ENCODE results near the gene RNASE9. TPM values are rescaled to one million over a fixed set of nuclear protein-coding genes. Genes with fewer than 3 reads are reported as not detected.
"Not testable (repeated sequence)": the region's sequence is repeated elsewhere in the genome, so short reads cannot be mapped to it uniquely, and the experiment has no call there.

The RNASE9 gene
- total RNA-seq, 1 donor from 2014 or later, result not detected

DNA sequence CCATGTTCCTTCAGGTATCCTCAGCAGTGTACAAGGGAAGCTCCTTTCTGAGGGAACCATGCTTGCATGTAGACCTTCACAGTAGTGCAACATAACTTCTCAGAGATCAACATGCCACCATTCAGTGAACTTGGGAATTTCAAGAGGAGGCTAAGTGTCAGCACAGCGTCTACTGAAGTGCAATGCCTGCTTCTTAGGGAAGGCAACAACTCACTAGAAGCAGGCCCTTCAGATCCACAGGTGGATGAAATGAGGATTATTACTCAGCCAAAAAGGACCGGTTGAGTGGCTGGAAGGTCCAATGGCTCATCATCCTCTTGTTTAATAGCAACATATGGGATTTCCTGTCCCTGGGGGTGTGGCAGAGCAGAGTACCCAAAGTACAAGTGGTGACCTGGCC, 36.8 kb downstream of the RNASE9 start:
- no peak for DNase-seq (ENCODE audit: low spot score)

DNA sequence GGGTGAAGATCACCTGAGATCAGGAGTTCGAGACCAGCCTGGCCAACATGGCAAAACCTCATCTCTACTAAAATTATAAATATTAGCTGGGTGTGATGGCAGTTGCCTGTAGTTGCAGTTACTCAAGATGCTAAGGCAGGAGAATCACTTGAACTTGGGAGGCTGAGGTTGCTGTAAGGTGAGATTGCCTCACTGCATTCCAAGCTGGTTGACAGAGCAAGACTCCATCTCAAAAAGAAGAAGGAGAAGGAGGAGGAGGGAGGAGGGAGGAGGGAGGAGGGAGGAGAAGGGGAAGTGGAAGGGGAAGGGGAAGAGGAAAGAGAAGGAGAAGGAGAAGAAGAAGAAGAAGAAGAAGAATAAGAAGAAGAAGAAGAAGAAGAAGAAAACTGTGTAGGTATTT, 38.5 kb downstream of the RNASE9 start:
- no peak for DNase-seq (ENCODE audit: low spot score)

GRCh38 chr14:20516921-20517320, 43.9 kb downstream of the RNASE9 start:
- no peak for DNase-seq (ENCODE audit: low spot score)

DNA sequence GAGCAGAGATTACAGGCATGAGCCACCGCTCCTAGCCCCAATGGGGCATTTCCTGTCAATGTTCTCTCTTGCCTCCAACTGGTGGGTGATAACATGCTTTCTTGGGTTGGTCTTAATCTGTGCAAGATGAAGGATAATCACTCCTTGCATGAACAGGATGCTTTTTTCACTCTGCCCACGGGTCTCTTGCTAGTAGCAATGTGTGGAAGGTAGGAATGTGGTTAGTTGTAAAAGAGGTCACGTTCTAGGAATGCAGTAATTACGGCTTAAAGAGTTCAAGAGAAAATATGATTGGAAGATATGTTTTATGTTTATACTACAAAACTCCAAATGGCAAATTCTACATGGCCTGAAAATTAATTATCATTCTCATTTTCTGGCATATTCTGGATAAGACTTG, 45.0 kb downstream of the RNASE9 start:
- DNase-seq (ENCODE audit: low spot score), result no peak

DNA sequence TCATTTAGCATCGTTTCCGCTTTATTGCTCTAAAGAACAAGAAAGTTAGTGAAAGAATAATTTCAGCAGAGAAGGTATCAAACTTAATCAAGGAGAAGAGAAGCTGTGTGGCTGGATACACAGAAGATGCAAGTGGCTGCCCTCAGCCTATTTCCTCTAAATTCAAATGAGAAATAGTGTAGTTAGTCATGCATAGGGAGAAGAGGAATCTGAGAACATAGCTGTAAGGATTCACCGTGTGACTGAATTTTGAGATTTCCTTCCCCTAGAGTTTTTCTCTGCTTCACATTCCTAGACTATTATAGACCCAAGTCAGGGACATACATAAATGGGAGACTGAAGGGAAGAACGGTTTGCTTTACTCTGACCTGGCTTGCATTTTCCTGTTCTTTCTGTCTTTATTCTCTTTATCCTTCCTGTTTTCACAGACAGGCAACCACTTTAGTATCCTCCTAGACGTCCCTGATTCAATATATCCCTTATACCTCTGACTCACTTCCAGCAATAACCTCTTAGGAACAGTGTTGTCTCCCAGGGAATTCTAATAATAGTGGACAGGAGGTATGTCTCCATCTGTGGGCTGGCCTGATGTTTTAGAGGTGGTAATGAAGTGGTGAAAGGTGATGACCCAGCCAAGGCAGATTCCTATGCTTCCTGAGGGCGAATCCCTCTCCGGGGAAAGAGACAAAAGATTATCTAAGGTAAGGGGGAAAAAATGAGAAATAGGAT, 48.5 kb downstream of the RNASE9 start:
- no peak for DNase-seq (ENCODE audit: low spot score)

DNA sequence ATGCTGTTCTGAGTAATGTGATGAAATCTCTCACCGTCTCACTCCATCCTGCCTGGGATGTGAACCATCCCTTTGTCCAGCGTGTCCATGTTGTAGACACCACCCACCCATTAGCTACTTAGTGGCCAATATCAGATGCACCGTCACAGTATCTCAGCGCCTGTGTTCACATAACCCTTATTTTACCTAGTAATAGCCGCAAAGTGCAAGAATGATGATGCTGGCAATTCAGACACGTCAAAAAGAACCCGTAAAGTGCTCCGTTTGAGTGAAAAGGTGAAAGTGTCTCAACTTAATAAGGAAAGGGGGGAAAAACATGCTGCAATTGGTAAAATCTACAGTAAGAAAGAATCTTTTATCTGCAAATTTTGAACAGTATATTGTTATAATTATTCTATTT, 52.5 kb downstream of the RNASE9 start:
- DNase-seq (ENCODE audit: low spot score), result no peak

- DNase-seq (ENCODE audit: low spot score), result not testable (repeated sequence)
Measured at GRCh38 chr14:20507537-20507936, 53.3 kb downstream of the RNASE9 start.

- DNase-seq (ENCODE audit: low spot score), result not testable (repeated sequence)
Measured at GRCh38 chr14:20506752-20507151, 54.1 kb downstream of the RNASE9 start.

DNA sequence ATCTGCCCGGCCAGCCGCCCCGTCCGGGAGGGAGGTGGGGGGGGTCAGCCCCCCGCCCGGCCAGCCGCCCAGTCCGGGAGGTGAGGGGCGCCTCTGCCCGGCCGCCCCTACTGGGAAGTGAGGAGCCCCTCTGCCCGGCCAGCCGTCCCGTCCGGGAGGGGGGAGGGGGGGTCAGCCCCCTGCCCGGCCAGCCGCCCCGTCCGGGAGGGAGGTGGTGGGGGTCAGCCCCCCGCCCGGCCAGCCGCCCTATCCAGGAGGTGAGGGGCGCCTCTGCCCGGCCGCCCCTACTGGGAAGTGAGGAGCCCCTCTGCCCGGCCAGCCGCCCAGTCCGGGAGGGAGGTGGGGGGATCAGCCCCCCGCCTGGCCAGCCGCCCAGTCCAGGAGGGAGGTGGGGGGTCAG, 54.6 kb downstream of the RNASE9 start:
- not testable (repeated sequence) for DNase-seq (ENCODE audit: low spot score)

Other genes with a start within 250 kb of the RNASE9 start
- 22.1 TPM for gene CCNB1IP1, start 227.8 kb downstream of the RNASE9 start, total RNA-seq
- gene PARP2, start 217.4 kb downstream of the RNASE9 start, total RNA-seq, result 9.8 TPM
- 37.1 TPM for gene TEP1, start 147.5 kb downstream of the RNASE9 start, total RNA-seq
- gene KLHL33, start 124.9 kb downstream of the RNASE9 start, total RNA-seq, result 0.35 TPM
- 23.3 TPM for gene OSGEP, start 106.2 kb downstream of the RNASE9 start, total RNA-seq
- 118 TPM for gene APEX1, start 105.8 kb downstream of the RNASE9 start, total RNA-seq
- gene PIP4P1, start 99.6 kb downstream of the RNASE9 start, total RNA-seq, result 28.0 TPM
- gene PNP, start 91.6 kb downstream of the RNASE9 start, total RNA-seq, result 69.1 TPM
- gene RNASE10, start 55.5 kb downstream of the RNASE9 start, total RNA-seq, result not detected
- not detected for gene RNASE11, start 27.0 kb upstream of the RNASE9 start, total RNA-seq
- not detected for gene RNASE12, start 30.3 kb upstream of the RNASE9 start, total RNA-seq
- not detected for gene OR6S1, start 80.6 kb upstream of the RNASE9 start, total RNA-seq
- 67.0 TPM for gene RNASE4, start 123.5 kb upstream of the RNASE9 start, total RNA-seq
- 38.9 TPM for gene ANG, start 127.7 kb upstream of the RNASE9 start, total RNA-seq
- not detected for gene EDDM3A, start 184.8 kb upstream of the RNASE9 start, total RNA-seq
- not detected for gene EDDM3B, start 207.4 kb upstream of the RNASE9 start, total RNA-seq
- gene RNASE6, start 220.2 kb upstream of the RNASE9 start, total RNA-seq, result 19.3 TPM
- 641 TPM for gene RNASE1, start 241.8 kb upstream of the RNASE9 start, total RNA-seq